GM20431 (cell line): Measurements from ENCODE around the gene PEX12.
"Not testable (repeated sequence)": the region's sequence is repeated elsewhere in the genome, so short reads cannot be mapped to it uniquely, and the experiment has no call there.

ENCODE experiments used
- in situ Hi-C: fragments of 300-500 bp; cut with MseI, MboI; formaldehyde crosslinking; loops from one replicate; pipeline ENCODE4 v1.15.0; 2020; ENCODE audit warnings: low sequenced_read_pairs; ENCODE audit not compliant: unreplicated experiment

Gene PEX12

DNA sequence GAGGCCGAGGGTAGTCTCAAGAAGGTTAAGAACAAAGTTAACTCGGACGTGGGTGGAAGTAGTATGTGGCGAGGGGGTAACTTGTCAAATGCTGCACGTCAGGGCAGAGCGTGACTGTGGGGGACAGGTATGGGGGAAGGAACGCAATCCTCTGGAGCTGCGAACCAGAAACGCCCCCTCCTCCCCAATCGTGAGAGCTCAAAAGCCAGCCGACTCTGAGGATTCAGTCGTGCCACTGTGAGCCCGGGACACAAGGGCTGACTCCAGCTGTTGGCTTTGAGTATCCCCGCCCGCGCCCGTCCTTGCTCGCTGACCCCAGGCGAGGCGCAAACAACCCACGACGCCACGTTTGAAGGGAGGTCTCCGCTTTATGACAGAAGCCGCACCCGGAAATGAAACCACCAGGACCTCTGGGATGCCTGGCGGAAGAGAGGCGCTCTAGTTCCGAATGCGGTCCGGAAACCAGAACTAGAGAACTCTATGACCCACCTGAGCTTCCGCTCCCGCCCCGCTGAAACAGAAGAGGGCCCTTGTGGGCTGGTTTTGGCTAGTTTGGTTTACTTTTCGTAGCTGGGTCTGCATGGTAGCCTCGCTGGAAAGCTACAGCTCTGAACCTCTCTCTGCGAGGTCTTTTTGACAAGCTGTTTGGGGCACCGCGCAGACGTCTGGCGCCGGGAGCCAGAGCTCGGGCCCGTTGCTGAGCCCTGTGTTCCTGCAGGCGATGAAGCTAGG is at the start of gene PEX12:
TSS of gene PEX12 (minus strand) at position 375 of the 732 bp plus-strand sequence. CDS start 550 bp downstream, outside the sequence.
- in situ Hi-C loops: no loop called here

DNA sequence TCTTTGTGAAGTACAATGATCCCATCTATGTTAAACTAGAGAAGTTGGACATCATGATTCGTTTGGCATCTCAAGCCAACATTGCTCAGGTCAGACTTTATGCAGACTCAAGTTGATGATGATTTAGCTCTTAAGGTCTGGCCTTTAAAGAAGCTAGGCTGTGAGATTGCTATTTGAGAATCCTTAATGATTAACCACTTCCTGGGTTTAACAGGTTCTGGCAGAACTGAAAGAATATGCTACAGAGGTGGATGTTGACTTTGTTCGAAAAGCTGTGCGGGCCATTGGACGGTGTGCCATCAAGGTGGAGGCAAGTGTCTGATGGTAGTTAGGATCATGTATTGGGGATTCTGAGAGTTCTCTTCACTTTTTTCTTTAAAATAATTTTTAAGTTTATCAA is 49.0 kb upstream of the PEX12 start:
- in situ Hi-C loops: no loop called here

DNA sequence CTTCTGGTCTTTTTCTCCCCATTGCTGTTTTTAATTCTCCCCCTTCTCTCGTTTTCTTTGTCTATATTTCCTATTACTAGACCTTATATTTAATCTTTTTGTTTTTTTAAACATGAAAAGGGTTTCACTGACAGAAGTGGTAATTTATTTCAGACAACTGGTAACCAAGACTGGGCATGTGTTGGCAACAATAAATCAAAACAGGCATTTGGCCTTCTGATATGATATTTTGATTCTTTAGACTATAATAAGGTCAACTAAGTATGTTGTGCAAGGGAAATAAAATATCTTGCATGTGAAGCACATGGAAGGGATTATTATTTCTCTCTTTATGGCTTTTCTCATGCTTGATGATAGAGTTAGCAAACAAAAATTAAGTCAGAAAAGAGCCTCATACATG is 43.4 kb upstream of the PEX12 start:
- in situ Hi-C loops: no loop called here

DNA sequence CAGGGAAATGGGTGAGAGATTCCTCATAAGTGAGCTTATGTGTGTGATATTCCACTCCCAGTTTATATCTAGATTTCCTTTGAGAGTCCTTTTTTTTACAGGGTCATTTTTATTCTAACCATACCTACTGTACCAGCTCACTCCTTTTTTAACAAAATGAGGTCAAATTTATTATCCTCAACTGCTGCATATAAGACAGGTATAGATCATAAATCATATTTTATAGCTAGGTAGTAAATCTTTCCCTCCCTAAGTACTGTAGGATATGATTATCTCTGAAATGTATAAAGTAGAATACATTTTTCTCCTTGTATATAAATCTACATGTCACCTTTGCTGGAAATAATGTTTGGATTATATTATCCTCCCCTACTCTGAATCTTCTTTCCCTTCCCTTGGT is 40.3 kb upstream of the PEX12 start:
- in situ Hi-C loops: no loop called here

DNA sequence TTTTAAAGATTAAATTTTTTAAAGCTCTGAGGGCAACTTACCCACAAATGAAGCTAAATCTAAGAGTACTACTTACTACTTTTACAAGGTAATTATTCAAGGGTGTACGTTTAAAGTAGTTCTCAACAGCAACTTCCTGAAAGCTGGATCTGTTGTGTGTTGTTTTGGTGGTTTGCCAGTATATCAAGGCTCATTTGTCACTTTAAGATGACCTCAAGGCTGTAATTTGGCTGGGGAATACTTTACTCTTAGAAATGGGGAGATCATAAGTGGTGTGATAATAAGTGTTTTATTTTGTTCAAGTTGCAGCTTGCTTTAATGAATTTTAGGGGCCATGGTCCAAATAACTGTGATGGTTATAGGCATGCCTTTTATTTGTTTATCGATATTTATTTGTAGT is 39.1 kb upstream of the PEX12 start:
- in situ Hi-C loops: no loop called here

DNA sequence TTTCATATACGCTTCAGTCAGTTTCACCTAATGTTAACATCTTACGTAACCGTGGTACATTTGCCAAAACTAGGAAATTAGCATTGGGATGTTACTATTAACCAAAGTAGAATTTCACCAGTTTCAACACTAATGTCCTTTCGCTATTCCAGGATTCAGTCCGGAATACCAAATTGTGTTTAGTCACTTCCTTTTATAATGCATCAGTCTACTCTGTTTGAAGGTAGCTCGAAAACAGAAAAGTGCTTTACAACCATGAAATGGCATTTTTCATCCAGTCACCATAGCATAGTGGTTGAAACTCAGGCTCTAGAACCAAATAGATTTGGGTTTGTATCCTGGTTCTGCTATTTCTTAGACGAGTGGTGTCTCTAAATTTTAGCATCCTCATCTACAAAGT is 38.2 kb upstream of the PEX12 start:
- in situ Hi-C loops: no loop called here

DNA sequence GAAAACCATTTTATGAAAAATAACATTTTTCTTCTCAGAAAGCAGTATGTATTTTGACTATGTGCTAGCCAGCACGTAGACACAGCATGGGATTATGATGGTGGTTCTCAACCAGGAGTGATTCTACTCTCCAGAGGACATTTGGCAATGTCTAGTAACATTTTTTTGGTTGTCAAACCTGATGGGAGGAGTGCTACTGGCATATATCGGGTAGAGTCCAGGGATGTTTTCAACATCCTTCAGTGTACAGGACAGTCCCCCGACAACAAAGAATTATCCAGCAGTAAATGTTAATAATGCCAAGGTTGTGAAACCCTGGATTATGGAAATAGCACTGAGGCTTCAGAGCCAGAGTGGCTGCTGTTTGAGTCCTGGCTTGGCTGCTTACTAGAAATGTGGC is 36.4 kb upstream of the PEX12 start:
- in situ Hi-C loops: no loop called here

DNA sequence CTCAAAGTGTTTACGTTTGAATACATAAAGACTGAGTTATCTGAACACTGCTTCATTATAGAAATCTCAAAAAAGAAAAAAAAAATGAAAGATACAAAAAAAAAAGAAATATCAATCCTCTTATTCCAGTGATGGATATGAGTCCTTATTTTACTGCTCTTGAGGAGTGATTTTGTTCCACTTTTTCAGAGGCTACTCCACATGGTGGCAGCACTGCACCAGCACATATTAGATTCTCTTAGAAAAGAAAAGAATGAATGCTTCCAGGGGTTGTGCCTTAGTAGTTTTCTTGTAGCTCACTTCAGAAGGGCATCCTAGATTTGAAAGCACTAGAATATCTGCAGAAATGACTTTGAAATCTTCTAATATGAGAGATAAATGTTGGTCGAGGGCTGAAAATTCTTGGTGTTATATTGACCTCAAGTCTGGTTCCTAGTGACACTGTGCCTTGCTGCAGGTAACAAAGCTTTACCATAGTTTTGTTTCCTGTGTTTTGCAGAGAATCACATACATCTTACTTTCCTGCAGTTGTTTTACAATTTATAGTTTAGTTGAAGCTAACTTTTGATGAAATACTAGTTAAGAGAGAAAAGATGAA is 34.7 kb upstream of the PEX12 start:
- in situ Hi-C loops: no loop called here

DNA sequence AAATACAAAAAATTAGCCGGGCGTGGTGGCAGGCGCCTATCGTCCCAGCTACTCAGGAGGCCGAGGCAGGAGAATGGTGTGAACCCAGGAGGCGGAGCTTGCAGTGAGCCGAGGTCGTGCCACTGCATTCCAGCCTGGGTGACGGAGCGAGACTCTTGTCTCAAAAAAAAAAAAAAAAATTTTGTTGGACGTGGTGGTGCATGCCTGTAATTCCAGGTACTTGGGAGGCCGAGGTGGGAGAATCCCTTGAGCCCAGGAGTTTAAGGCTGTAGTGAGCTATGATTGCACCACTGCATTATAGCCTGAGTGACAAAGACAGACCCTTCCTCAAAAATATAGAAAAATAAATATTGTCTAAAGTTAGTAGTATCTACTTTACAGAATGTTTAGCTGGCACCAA is 32.4 kb upstream of the PEX12 start:
- in situ Hi-C loops: not testable (repeated sequence)

DNA sequence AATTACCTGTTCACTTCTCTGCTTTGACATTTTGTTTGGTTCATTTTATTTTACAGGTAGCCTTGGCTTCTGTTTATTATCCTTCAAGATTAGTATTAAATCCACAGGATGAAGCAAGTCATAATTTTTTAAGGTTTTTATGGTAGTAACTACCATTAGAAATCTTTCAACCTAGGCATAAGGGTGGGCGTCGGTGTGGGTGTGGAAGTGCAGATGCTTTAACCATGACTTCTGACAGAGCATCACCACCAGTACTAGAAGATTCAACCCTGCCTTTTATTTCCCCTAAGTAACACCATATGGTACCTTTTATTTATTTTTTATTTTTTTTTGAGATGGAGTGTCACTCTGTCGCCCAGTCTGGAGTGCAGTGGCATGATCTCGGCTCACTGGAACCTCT is 31.5 kb upstream of the PEX12 start:
- in situ Hi-C loops: no loop called here

DNA sequence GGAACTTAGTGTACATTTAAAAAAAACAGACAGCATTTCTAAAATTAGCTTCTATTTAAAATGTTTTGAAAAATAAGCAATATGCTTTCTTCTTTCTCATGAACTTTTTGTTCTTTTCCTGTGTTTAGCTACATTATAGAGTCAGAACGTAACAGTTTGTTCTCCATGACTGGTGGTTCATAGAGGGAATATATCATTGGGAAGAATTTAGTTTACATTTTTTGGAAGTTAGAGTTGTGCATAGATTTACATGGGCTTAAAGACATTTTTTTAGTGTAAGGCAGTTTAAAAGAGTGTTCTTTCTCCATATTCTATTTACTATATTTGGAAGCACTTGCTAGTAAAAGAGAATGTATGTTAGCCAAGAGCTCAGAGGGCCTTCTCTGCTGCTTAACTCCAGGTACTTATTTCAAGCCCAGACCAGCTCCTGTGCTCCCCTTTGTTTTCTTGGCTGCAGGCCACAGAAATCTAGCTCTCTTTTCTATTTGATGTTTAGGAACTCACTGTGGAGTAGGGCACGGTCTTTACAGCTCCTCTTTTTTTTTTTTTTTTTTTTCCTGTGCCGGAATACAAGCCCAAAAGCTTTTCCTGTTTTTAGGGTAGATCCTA is 29.0 kb upstream of the PEX12 start:
- in situ Hi-C loops: no loop called here

DNA sequence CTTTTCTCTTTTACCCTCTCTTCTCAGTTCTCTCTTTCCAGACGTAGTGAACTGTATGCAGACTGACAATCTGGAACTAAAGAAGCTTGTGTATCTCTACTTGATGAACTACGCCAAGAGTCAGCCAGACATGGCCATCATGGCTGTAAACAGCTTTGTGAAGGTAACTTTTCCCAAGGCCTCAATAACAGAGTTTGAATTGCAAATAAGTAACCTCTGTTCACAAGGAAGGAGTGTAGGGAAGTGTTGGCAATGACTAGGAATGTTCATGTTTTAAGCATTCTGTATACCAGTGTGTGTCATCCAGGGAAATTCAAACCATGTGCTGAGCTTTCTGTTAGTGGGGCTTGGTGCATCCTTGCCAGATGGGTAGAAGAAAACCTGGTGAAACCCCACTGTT is 27.3 kb upstream of the PEX12 start:
- in situ Hi-C loops: no loop called here

DNA sequence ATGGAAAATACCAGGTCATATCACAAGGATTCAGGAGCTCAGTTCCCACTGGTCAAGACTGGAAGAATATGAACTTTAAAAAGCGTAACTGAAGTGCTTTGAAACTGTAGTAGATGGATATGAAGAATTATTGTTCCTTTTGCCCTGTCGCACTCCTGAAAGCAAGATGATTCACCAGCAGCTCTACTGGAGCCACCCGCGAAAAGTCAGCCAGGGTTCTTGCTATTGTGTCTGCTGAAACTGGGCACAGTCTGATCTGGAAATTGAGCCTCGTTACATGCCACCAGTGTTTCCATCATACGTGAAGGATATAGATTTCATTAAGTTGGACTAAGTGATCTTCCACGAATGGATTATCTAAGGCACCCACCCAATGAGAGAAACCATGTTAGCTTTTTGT is 25.3 kb upstream of the PEX12 start:
- in situ Hi-C loops: no loop called here

DNA sequence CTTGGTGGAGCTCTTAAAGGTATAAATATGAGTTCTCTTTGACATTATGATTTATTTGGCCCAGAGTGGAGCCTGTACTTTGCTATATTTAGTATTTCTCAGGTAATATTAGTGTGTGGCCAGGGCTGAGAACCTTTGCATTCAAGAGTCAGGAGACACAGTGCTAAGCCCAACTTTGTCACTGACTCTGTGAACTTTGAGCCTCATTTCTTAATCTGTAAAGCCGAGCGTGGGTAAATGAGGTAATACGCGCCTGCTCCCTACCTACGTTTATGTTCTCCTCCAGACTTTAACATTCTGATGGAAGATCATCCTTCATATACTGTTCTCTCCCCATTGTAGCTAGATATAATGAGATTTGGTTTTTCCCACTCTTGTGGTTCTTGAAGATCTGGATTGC is 19.2 kb upstream of the PEX12 start:
- in situ Hi-C loops: no loop called here

DNA sequence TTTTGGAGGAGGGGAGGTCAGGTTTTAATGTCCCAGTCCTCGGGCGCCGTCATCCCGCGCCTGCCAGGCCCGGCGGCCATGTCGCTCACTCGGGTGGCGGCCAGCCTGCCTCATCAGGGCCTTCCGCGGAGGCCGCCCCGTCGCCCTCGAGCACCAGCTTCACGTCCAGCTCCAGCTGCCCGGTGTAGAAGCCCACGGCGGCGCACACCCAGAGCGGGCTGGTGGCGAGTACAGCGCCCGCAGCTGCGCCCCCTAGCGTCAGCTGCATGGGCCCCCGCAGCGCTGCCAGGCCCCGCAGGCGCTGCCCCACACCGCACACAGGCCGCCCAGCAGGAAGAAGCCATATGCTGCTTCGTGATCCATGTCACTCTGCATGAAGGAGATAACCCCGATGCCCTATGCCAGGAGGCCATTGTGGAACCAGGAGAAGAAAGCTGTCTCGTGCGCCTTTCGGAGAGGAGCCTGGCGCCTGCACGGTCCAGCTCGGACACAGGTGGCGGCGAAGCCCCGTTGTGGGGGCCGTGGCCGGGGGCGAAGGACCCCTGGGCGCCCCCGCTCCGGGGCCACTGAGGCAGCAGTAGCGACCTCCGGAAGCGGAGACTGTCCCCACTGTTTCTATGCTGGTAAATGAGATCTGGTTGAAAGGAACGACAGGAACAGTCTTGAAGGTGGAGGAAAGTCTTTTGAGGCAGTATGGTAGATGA is 18.3 kb upstream of the PEX12 start:
- in situ Hi-C loops: no loop called here

DNA sequence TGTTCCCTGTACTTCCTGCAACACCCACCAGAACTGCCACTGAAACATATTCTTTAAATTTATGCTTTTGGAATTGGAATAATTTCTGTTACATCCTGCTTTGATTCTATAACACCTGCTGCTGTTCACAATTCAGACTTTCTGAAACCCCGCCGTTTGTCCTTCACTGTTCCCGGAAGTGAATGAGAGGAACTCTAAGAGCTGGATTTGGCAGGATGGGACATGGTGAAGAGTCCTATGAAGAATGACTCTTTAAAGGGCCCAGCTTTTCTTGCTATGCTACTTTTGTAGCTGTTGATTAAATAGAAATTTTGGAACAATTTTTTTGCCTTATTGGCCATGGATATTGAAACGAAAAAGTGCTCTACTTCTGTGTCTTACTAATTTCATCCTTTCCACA is 17.7 kb upstream of the PEX12 start:
- in situ Hi-C loops: no loop called here

DNA sequence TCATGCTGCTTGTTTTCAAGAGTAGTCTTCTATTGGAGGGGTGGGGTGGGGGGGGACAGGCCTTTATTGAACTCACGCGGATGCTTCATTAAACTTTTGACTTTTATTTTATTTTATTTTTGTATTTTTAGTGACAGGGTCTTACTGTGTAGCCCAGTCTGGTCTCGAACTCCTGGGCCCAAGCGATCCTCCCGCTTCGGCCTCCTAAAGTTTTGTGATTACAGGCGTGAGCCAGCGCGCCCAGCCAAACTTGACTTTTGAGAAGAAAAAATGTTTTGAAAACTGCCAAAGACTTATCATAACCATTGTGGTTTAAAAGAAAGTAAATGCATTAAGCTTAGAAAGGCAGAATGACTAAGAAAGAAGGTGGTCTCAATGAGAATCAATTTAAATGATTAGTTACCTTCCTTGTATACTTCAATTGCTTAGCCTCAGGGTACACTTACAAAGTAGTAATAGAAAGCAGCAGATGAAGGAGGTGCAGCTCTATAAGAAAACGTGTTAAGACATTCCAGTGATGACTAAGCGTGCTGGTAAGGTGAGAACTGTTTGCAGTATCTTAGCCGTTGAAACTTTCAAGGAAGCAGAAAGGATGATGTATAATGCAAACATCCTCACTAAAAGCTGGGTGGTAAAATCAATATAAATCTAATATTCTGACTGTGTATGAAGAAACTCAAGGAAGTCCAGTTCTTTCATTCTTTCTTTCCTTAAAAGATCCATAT is 10.0 kb upstream of the PEX12 start:
- in situ Hi-C loops: no loop called here

DNA sequence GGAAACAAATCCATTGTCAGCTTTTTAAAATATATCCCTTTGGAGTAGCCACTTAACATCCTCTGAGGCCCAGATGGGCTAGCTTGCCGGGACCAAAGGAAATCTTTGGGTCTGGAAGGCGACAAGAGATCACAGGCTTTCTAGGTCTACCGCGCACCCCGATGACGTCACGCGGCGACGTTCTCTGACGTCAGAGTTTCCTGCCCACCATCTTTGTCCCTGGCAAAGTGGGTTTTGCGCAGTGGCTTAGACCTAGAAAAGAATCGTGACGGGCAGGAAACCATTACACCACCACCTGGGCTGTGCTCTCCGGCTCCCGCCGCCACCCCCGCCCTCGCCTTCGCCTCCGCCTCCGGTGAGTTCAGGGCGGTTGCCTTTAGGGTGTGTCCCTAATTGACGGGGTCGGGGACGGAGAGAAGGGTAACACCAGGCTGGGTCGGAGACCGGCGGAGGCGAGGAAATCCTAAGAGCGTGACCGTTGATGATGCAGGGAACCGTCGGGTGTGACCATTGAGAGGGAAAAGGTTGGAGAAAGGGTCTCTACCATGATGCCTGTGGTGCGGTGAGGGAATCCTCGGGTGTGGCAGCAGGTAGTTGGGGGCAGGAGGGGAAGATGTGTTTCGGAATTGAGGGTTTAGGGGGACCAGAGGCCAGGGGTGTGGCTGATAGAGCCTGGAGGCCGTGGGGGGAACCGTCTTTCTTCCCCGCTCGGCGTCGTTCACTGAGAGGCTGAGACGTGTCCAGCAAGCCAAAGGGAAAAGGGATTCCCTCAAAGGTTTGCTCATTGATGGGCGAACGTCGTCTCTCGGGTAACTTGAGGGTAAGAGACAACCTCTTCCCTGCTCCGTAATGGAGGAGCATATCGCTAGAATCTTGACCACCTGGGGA is 8.9 kb upstream of the PEX12 start, which contains the start of gene AP2B1:
TSS of gene AP2B1 (plus strand) at position 249 of the 888 bp plus-strand sequence. CDS start 6,709 bp downstream, outside the sequence.
- in situ Hi-C loops: no loop called here

DNA sequence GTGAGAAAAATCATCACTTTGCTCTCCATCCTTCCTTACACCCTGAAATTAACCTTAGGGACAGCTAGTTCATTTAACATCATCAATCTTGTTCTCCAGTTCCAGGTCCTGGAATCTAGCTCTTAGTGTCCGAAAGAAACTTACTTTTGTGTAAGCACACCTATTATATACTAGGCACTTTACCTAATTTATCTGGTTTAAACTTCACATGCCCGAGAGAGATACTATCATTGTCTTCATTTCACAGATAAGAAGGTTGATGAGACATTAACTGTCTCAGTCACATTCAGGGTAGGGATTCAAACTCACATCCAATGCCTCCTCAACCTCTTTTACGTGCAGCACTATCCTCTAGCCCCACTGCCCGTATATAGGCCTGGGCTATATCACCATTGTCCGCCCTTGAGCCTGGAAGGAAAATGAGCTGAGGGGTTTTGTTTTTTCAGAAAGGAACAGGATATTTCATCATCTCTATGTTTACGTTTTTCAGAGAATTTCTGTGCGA is 8.2 kb upstream of the PEX12 start:
- in situ Hi-C loops: no loop called here
